Thoracic aorta (tissue), 2 donors: ENCODE results near the gene SCN8A. TPM values are rescaled to one million over a fixed set of nuclear protein-coding genes. Genes with fewer than 3 reads are reported as not detected.

Experiments
- ATAC-seq: fragments of 150-250 bp; one replicate; pipeline ENCODE4 v1.8.0; 2017; ENCODE audit warnings: low read depth; ENCODE audit not compliant: insufficient number of reproducible peaks, low FRiP score
- DNase-seq: peaks from one replicate; pipeline ENCODE4 v3.0.0-alpha.2; 2020; ENCODE audit warnings: low spot score
- H3K27ac ChIP-seq, 2 donors: fragments of 200-600 bp; sonication (generic); 1 replicate in 1 of 2; 2 replicates in 1 of 2; pipeline ENCODE4 v1.5.1; 2016; ENCODE audit warnings: mild to moderate bottlenecking in 2 of 2, moderate library complexity in 2 of 2
- H3K27me3 ChIP-seq: fragments of 200-600 bp; sonication (generic); replicated peaks from 2 replicates; pipeline ENCODE4 v1.6.0; 2016; ENCODE audit warnings: mild to moderate bottlenecking; ENCODE audit not compliant: insufficient read depth
- H3K36me3 ChIP-seq: fragments of 200-600 bp; sonication (generic); one replicate; pipeline ENCODE4 v1.5.1; 2016
- H3K4me1 ChIP-seq, 2 donors: fragments of 200-600 bp; sonication (generic); 1 replicate in 1 of 2; 2 replicates in 1 of 2; pipeline versions ENCODE4 v1.5.1 to v1.6.0; 2016; ENCODE audit warnings: low read depth in 2 of 2, mild to moderate bottlenecking in 1 of 2; ENCODE audit not compliant: control insufficient read depth in 1 of 2
- H3K4me3 ChIP-seq: fragments of 200-600 bp; sonication (generic); 2 replicates; pipeline ENCODE4 v1.5.1; 2016; ENCODE audit warnings: mild to moderate bottlenecking
- H3K9me3 ChIP-seq: fragments of 200-600 bp; sonication (generic); 2 replicates; pipeline ENCODE4 v1.5.1; 2016
- total RNA-seq, 2 donors: library from RNA; depleted of rRNA; stranded (reverse); fragments of >200 nt; gene quantifications; one replicate each; pipeline versions ENCODE4 v1.1.0 to v1.2.3, GENCODE V29; 2016
- TF ChIP-seq, protein P1 (sequence below): fragments of 200-600 bp; sonication (generic); IDR thresholded peaks from one replicate; pipeline ENCODE4 v1.5.1; 2019; ENCODE audit warnings: antibody characterized with exemption

The SCN8A gene
- total RNA-seq, 2 donors from 2014 or later, result 0.54 TPM; not detected in 1

DNA sequence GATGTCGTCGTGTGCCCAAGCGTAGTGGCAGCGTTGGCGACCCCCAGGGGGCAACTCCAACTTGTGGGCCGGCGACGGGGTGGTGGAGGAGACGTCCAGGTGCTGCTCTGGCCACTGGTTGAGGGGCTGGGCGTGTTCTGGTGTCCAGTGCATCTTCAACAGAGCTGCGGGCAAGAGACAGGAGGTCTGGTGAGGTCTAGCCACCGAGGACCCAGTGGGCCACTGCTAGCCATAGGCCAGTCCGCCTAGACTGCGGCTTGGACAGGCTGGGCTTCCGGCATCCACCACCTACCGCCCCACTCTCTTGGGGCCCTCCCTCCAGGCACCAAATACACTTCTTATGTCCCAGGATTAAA is 231.2 kb downstream of the SCN8A start:
- no peak for ATAC-seq
- H3K4me3 ChIP-seq, result no peak overlapping the region
- peaks cover 0 to 5% of the 10 kb centered on the region in 2 donors for H3K4me1 ChIP-seq
- no peak overlapping the region for H3K27ac ChIP-seq
- TF ChIP-seq, protein P1, sequence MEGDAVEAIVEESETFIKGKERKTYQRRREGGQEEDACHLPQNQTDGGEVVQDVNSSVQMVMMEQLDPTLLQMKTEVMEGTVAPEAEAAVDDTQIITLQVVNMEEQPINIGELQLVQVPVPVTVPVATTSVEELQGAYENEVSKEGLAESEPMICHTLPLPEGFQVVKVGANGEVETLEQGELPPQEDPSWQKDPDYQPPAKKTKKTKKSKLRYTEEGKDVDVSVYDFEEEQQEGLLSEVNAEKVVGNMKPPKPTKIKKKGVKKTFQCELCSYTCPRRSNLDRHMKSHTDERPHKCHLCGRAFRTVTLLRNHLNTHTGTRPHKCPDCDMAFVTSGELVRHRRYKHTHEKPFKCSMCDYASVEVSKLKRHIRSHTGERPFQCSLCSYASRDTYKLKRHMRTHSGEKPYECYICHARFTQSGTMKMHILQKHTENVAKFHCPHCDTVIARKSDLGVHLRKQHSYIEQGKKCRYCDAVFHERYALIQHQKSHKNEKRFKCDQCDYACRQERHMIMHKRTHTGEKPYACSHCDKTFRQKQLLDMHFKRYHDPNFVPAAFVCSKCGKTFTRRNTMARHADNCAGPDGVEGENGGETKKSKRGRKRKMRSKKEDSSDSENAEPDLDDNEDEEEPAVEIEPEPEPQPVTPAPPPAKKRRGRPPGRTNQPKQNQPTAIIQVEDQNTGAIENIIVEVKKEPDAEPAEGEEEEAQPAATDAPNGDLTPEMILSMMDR, result no peak
- H3K27me3 ChIP-seq, result no peaks in the 10 kb centered on the region
- DNase-seq, result no peak
- H3K36me3 ChIP-seq, result no peaks in the 10 kb centered on the region
- no peaks in the 10 kb centered on the region for H3K9me3 ChIP-seq

DNA sequence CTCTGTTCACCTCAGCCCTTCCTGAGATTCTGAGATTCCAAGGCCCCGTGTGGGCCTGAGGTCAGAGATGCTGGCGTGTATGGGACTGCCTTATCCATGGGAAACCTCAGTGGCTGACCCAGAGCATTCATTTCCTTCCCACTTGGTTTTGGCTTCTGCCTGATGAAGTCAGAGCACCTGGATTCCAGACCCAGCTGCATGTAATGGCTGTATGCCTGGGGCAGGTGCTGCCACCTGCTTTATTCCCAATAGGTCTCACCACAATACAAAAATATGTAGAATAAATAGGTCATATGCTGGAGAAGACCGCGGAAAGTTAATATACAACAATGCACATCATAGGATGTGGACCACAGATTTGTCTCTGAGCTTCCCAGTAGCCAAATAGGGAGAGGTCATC is 231.9 kb downstream of the SCN8A start:
- Histone ChIP-seq H3K27me3 (no peaks in the 10 kb centered on the region), H3K27ac (no peak overlapping the region), H3K4me1 (peaks cover 0 to 5% of the 10 kb centered on the region in 2 donors), H3K36me3 (no peaks in the 10 kb centered on the region), H3K4me3 (no peak overlapping the region), H3K9me3 (no peaks in the 10 kb centered on the region)
- TF ChIP-seq, protein P1, result no peak
- no peak for DNase-seq
- no peak for ATAC-seq

DNA sequence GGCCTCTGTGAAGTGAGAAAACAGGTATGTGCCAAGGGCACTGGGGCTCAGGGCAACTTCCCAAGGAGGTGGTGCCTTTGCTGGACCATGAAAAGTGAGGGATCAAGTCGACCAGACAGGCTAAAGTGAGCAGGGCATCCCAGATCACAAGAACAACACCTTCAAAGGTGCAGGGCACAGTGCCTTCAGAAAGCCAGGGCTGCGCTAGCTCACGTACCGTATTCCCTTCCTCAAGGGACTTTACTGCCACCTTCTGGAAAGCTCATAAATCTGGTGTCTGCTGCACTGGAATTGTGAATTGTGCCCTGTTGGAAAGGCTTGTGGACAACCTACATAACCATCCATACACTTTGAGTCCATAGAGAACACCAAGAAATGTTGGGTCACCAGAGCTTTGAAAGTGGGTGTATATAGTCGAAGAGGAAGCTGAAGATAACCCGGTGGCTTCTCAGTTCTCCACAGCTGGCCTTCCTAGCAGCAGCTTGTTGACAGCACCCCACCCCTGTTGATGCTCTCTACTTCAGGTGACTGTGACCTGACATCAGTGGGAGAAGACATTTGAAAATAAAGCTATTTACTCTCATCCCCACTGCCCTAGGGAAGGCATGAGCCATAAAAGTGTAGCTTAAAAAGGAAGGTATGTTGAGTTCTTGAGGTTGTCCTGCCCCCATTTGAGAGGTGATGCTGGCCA is 233.0 kb downstream of the SCN8A start:
- no peaks in the 10 kb centered on the region for H3K36me3 ChIP-seq
- no peak overlapping the region for H3K4me3 ChIP-seq
- no peak for DNase-seq
- H3K27ac ChIP-seq, result no peak overlapping the region
- peaks cover 0 to 5% of the 10 kb centered on the region in 2 donors for H3K4me1 ChIP-seq
- H3K27me3 ChIP-seq, result no peaks in the 10 kb centered on the region
- H3K9me3 ChIP-seq, result no peaks in the 10 kb centered on the region
- TF ChIP-seq, protein P1, result peak; percentile 22
- peak; percentile 51 for ATAC-seq

DNA sequence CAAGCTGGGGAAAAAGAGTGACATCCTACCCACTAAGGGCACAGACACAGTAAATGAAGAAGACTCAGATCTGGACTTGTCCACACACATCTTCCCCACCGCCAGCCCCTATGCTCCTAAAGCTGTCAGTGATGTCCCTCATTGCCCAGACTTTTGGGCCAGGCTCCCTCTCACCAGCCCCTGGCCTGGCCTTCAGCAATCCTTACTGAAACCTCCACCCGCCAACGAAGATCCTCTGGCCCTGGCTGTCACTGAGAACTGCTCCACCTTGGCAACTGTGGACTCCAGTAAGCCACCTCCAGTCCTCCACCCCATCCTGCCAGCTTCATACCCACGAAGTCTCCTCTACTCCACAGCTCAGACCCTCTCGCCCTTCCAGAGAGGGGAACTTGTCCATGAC is 234.2 kb downstream of the SCN8A start:
- H3K9me3 ChIP-seq, result no peaks in the 10 kb centered on the region
- TF ChIP-seq, protein P1, result no peak
- no peak overlapping the region for H3K4me3 ChIP-seq
- H3K27me3 ChIP-seq, result no peaks in the 10 kb centered on the region
- no peaks in the 10 kb centered on the region for H3K36me3 ChIP-seq
- H3K4me1 ChIP-seq, result peaks cover 0 to 2% of the 10 kb centered on the region in 2 donors
- DNase-seq (no peak), ATAC-seq (no peak)
- no peak overlapping the region for H3K27ac ChIP-seq

DNA sequence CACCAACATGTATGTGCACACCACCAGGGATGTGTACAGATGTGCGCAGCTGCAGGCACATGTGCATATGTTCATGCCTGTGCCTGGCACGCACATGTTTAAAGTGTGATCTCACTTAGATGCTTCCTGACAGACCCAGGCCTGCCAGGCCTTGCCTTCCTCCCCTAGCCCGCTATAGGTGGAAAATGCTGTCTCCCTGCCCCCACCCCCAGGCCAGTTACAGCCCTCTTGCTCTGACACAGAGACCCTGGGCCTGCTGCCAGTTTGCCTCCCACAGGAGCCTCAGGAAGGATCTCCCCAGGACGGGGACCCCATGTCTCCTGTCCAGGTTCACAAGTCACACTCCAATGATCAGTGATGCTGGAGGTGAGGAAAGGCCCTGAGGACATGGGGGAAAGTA is 235.8 kb downstream of the SCN8A start:
- H3K4me3 ChIP-seq, result no peak overlapping the region
- no peaks in the 10 kb centered on the region for H3K9me3 ChIP-seq
- no peak for ATAC-seq
- DNase-seq, result no peak
- no peaks in the 10 kb centered on the region for H3K27me3 ChIP-seq
- no peak overlapping the region for H3K27ac ChIP-seq
- H3K4me1 ChIP-seq, result no peaks in the 10 kb centered on the region
- no peaks in the 10 kb centered on the region for H3K36me3 ChIP-seq
- TF ChIP-seq, protein P1, result no peak
